Measurements from ENCODE around the gene LANCL2.

- no peak for TF ChIP-seq CTCF (IDR thresholded peaks at IDR 0.05)
- TF ChIP-seq POLR2A (IDR thresholded peaks at IDR 0.05), result no peak
These were observed 87.8 kb downstream of the LANCL2 start for GRCh38 chr7:55452971-55453370.
